ENCODE measurements around the gene GCM1. TPM values are rescaled to one million over a fixed set of nuclear protein-coding genes. Genes with fewer than 3 reads are reported as not detected.

GCM1 gene
- total RNA-seq, 1 experiment from 2014 or later: 0.07 TPM

DNA sequence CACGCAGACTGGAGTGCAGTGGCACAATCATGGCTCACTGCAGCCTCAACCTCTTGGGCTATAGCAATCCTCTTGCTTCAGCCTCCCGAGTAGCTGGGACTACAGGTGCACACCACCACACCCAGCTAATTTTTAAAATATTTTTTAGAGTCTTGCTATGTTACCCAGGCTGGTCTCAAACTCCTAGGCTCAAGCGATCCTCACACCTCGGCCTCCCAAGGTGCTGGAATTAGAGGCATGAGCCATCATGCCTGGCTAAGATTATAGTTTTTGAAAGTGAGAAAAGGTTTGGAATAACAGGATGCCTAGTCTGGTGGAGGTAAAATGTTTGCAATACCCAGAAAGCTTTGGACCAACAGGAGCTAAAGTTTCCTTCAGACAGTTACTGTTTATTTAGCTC is 23.4 kb downstream of the GCM1 start:
- CTCF ChIA-PET: no interaction called here
- POLR2A ChIA-PET: no interaction called here
- no peak overlapping the region for H3K4me3 ChIP-seq (replicated peaks in 1 of 2; ENCODE audit: low read depth in 1 of 2, low read length in 2 of 2)
- peaks cover 0 to 4% of the 10 kb centered on the region in 2 experiments; a peak in 3 of 4 replicates for H3K4me1 ChIP-seq (ENCODE audit: control insufficient read depth in 1 of 2, insufficient read depth in 2 of 2, low read length in 2 of 2)
- no peak overlapping the region for H3K4me2 ChIP-seq (ENCODE audit: low read length)
- no peak overlapping the region for H3K9ac ChIP-seq (ENCODE audit: low read length)
- H3K27me3 ChIP-seq (ENCODE audit: insufficient read depth, low read length): peaks cover 8% of the 10 kb centered on the region; the same call in 1 of the 2 replicates
- no peaks in the 10 kb centered on the region for H4K20me1 ChIP-seq (ENCODE audit: insufficient read depth)
- H3K27ac ChIP-seq (ENCODE audit: low read depth, low read length): no peak overlapping the region
- no peaks in the 10 kb centered on the region for H3K79me2 ChIP-seq (ENCODE audit: insufficient read depth, low read length)
- H3K9me2 ChIP-seq (ENCODE audit: insufficient read depth): no peaks in the 10 kb centered on the region
- TF ChIP-seq EZH2 (IDR thresholded peaks at IDR 0.05) (no peak), ELF1 (IDR thresholded peaks at IDR 0.05; ENCODE audit: borderline replicate concordance, low read depth) (no peak), CEBPB (IDR thresholded peaks at IDR 0.05; ENCODE audit: low read depth) (no peak), YY1 (IDR thresholded peaks at IDR 0.05; ENCODE audit: extremely low read depth, insufficient replicate concordance, low read depth, low read length) (no peak), SIN3A (IDR thresholded peaks at IDR 0.05; ENCODE audit: low read depth) (no peak), EZH2phosphoT487 (IDR thresholded peaks at IDR 0.05; ENCODE audit: borderline replicate concordance) (no peak), ZNF274 (IDR thresholded peaks at IDR 0.05; ENCODE audit: low read depth, low read length) (no peak)
- TF ChIP-seq, protein P1, sequence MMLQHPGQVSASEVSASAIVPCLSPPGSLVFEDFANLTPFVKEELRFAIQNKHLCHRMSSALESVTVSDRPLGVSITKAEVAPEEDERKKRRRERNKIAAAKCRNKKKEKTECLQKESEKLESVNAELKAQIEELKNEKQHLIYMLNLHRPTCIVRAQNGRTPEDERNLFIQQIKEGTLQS (IDR thresholded peaks at IDR 0.05): no peak
- BruUV-seq (replicated peaks): no TSS peak
- DNase-seq (ENCODE audit: low read depth, low spot score) (no peak), ATAC-seq (no peak)
- no peaks in the 10 kb centered on the region for H3K36me3 ChIP-seq (ENCODE audit: control insufficient read depth in 1 of 2, insufficient read depth in 2 of 2, low read length in 2 of 2)
- no peak overlapping the region for H2AFZ ChIP-seq (ENCODE audit: low read depth, low read length, poor library complexity, severe bottlenecking)
- H3K9me3 ChIP-seq (ENCODE audit: control insufficient read depth in 1 of 2, insufficient read depth in 1 of 2, low read depth in 1 of 2, low read length in 2 of 2): no peaks in the 10 kb centered on the region
- intact Hi-C loops (cut with micrococcal nuclease): no loop called here
- RAD21 ChIA-PET (ENCODE audit: low non-redundant PET in 1 of 2, low total read pairs in 2 of 2, uncharacterized antibody in 2 of 2, unreplicated experiment in 2 of 2): no interaction called here

DNA sequence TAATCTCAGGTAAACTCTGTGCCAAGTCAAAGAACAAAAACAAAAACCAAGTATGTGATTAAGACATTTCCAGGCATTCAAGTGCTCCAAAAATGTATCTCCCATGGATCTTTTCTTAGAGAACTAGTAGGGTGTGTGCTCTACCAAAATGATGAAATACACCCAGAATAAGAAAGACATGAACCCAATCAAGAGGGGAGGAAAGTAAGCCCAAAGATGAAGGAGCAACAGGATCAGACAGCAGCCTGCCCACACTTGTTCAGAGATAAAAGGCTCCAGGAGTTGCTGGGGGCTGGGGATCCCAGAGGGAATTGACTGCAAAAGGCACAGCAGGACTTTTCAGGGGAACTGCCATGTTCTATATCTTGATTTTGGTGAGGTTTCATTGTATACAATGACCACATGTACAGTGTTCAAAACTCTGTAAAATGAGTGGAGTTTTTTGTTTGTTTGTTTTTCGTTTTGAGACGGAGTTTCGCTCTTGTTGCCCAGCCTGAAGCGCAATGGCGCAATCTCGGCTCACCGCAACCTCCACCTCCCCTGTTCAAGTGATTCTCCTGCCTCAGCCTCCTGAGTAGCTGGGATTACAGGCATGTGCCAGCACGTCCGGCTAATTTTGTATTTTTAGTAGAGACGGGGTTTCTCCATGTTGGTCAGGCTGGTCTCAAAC is 24.4 kb downstream of the GCM1 start:
- ATAC-seq (no peak), DNase-seq (ENCODE audit: low read depth, low spot score) (no peak)
- no peak overlapping the region for H3K4me3 ChIP-seq (replicated peaks in 1 of 2; ENCODE audit: low read depth in 1 of 2, low read length in 2 of 2)
- ChIA-PET RAD21 (ENCODE audit: low non-redundant PET in 1 of 2, low total read pairs in 2 of 2, uncharacterized antibody in 2 of 2, unreplicated experiment in 2 of 2) (no interaction called here), CTCF (no interaction called here), POLR2A (no interaction called here)
- no peaks in the 10 kb centered on the region for H3K9me3 ChIP-seq (ENCODE audit: control insufficient read depth in 1 of 2, insufficient read depth in 1 of 2, low read depth in 1 of 2, low read length in 2 of 2)
- H3K9me2 ChIP-seq (ENCODE audit: insufficient read depth): no peaks in the 10 kb centered on the region
- intact Hi-C loops (cut with micrococcal nuclease): no loop called here
- peaks cover 8% of the 10 kb centered on the region; the same call in 1 of the 2 replicates for H3K27me3 ChIP-seq (ENCODE audit: insufficient read depth, low read length)
- no TSS peak for BruUV-seq (replicated peaks)
- H3K9ac ChIP-seq (ENCODE audit: low read length): no peak overlapping the region
- H3K27ac ChIP-seq (ENCODE audit: low read depth, low read length): no peak overlapping the region
- H3K4me1 ChIP-seq (ENCODE audit: control insufficient read depth in 1 of 2, insufficient read depth in 2 of 2, low read length in 2 of 2): peaks cover 4 to 12% of the 10 kb centered on the region in 2 experiments; a peak in 3 of 4 replicates
- H3K36me3 ChIP-seq (ENCODE audit: control insufficient read depth in 1 of 2, insufficient read depth in 2 of 2, low read length in 2 of 2): no peaks in the 10 kb centered on the region
- H2AFZ ChIP-seq (ENCODE audit: low read depth, low read length, poor library complexity, severe bottlenecking): no peak overlapping the region
- no peaks in the 10 kb centered on the region for H4K20me1 ChIP-seq (ENCODE audit: insufficient read depth)
- H3K79me2 ChIP-seq (ENCODE audit: insufficient read depth, low read length): no peaks in the 10 kb centered on the region
- H3K4me2 ChIP-seq (ENCODE audit: low read length): no peak overlapping the region
- TF ChIP-seq POLR2A (IDR thresholded peaks at IDR 0.05; ENCODE audit: borderline replicate concordance, extremely low read depth, insufficient read depth, insufficient read length) (no peak), EGR1 (IDR thresholded peaks at IDR 0.05; ENCODE audit: low read depth) (no peak), SP1 (IDR thresholded peaks at IDR 0.05; ENCODE audit: low read depth) (no peak), SRF (IDR thresholded peaks at IDR 0.05; ENCODE audit: low read depth) (no peak), JUND (IDR thresholded peaks at IDR 0.05) (no peak), SIN3A (IDR thresholded peaks at IDR 0.05; ENCODE audit: low read depth) (no peak), FOSL1 (IDR thresholded peaks at IDR 0.05; ENCODE audit: low read depth) (no peak), CEBPB (IDR thresholded peaks at IDR 0.05; ENCODE audit: low read depth) (no peak), EZH2 (IDR thresholded peaks at IDR 0.05) (no peak), EZH2phosphoT487 (IDR thresholded peaks at IDR 0.05; ENCODE audit: borderline replicate concordance) (no peak), ZFX (IDR thresholded peaks at IDR 0.05) (no peak), TCF7L2 (IDR thresholded peaks at IDR 0.05; ENCODE audit: borderline replicate concordance, extremely low read depth, insufficient read depth, insufficient read length) (no peak), POLR2AphosphoS5 (IDR thresholded peaks at IDR 0.05; ENCODE audit: low read depth, low read length) (no peak)
- TF ChIP-seq, protein P1 (IDR thresholded peaks at IDR 0.05): no peak
- TF ChIP-seq, protein P2, sequence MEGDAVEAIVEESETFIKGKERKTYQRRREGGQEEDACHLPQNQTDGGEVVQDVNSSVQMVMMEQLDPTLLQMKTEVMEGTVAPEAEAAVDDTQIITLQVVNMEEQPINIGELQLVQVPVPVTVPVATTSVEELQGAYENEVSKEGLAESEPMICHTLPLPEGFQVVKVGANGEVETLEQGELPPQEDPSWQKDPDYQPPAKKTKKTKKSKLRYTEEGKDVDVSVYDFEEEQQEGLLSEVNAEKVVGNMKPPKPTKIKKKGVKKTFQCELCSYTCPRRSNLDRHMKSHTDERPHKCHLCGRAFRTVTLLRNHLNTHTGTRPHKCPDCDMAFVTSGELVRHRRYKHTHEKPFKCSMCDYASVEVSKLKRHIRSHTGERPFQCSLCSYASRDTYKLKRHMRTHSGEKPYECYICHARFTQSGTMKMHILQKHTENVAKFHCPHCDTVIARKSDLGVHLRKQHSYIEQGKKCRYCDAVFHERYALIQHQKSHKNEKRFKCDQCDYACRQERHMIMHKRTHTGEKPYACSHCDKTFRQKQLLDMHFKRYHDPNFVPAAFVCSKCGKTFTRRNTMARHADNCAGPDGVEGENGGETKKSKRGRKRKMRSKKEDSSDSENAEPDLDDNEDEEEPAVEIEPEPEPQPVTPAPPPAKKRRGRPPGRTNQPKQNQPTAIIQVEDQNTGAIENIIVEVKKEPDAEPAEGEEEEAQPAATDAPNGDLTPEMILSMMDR (IDR thresholded peaks at IDR 0.05 in 2 of 3, conservative IDR thresholded peaks at IDR 0.05 in 1 of 3; ENCODE audit: borderline replicate concordance in 1 of 3, insufficient read depth in 1 of 3, low read depth in 2 of 3, low read length in 2 of 3): no peak
- TF ChIP-seq, protein P3, sequence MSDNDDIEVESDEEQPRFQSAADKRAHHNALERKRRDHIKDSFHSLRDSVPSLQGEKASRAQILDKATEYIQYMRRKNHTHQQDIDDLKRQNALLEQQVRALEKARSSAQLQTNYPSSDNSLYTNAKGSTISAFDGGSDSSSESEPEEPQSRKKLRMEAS (IDR thresholded peaks at IDR 0.05): no peak

All from HCT116 (cell line).